OCI-LY3 (cell line): ENCODE data around the gene FOXA3.
A peak's percentile ranks its signal among the peaks of the same experiment; 100 is the strongest.

ENCODE experiments used
- H2AFZ ChIP-seq: fragments of 200-600, 300-600 bp; shearing (Covaris generic); 2 replicates; pipeline ENCODE4 v1.6.0; 2014; ENCODE audit warnings: antibody characterized with exemption, low read depth, low read length
- H3K27ac ChIP-seq: fragments of 200-600, 300-600 bp; sonication (generic); 2 replicates; pipeline ENCODE4 v1.5.1; 2014; ENCODE audit warnings: mild to moderate bottlenecking, low read length, moderate library complexity, mixed read lengths
- H3K27me3 ChIP-seq: fragments of 200-600, 300-600 bp; sonication (generic); 2 replicates; pipeline ENCODE4 v1.6.1; 2014; ENCODE audit warnings: low read depth, low read length, mixed read lengths
- H3K36me3 ChIP-seq: fragments of 200-600, 300-600 bp; sonication (generic); replicated peaks from 2 replicates; pipeline ENCODE3; 2014; ENCODE audit warnings: low read depth, low read length, mixed read lengths
- H3K4me1 ChIP-seq: fragments of 300-600, 200-600 bp; sonication (generic); 2 replicates; pipeline ENCODE4 v1.6.1; 2014; ENCODE audit warnings: low read length, mixed read lengths
- H3K4me2 ChIP-seq: fragments of 200-600, 300-600 bp; sonication (generic); 2 replicates; pipeline ENCODE4 v1.6.1; 2014; ENCODE audit warnings: low read length, mixed read lengths
- H3K4me3 ChIP-seq: fragments of 300-600, 200-600 bp; sonication (generic); 2 replicates; pipeline ENCODE4 v1.5.1; 2014; ENCODE audit warnings: antibody characterized with exemption, mild to moderate bottlenecking, low read length, moderate library complexity
- H3K79me2 ChIP-seq: fragments of 300-600, 200-600 bp; shearing (Covaris generic); 2 replicates; pipeline ENCODE4 v1.6.1; 2014; ENCODE audit warnings: mild to moderate bottlenecking, low read length, mixed read lengths
- H3K9ac ChIP-seq: fragments of 300-600, 200-600 bp; shearing (Covaris generic); 2 replicates; pipeline ENCODE4 v1.6.0; 2014; ENCODE audit warnings: mild to moderate bottlenecking, low read length, moderate library complexity
- H3K9me3 ChIP-seq: fragments of 200-600, 300-600 bp; shearing (Covaris generic); 2 replicates; pipeline ENCODE4 v1.6.1; 2014; ENCODE audit warnings: low read length, mixed read lengths; ENCODE audit not compliant: insufficient read depth
- H4K20me1 ChIP-seq: fragments of 200-600, 300-600 bp; sonication (generic); 2 replicates; pipeline ENCODE4 v1.6.1; 2016; ENCODE audit warnings: low read length, mixed read lengths; ENCODE audit not compliant: insufficient read depth
- CTCF ChIP-seq: fragments of 200-600, 300-600 bp; sonication (generic); IDR thresholded peaks from 2 replicates; pipeline ENCODE4 v1.5.1; 2014; ENCODE audit warnings: antibody characterized with exemption, low read length, low read depth
- EZH2phosphoT487 ChIP-seq: fragments of 200-600 bp; shearing (Covaris generic); IDR thresholded peaks from 2 replicates; pipeline ENCODE4 v1.6.1; 2018; ENCODE audit warnings: antibody characterized with exemption, mixed run types, low read depth

Gene FOXA3

GRCh38 chr19:45897261-45897812 lies 33.2 kb downstream of the FOXA3 start:
- Histone ChIP-seq H3K79me2 (peaks cover 14% of the 10 kb centered on the region), H3K4me1 (peaks cover 19% of the 10 kb centered on the region), H4K20me1 (no peaks in the 10 kb centered on the region), H3K9me3 (no peaks in the 10 kb centered on the region), H3K27ac (no peak overlapping the region), H2AFZ (no peak overlapping the region), H3K4me2 (peak overlapping the region; percentile 41; the same call in 1 of the 2 replicates), H3K9ac (no peak overlapping the region), H3K27me3 (no peaks in the 10 kb centered on the region), H3K4me3 (no peak overlapping the region), H3K36me3 (peaks cover 33% of the 10 kb centered on the region)
- TF ChIP-seq EZH2phosphoT487 (no peak), CTCF (no peak)

GRCh38 chr19:45899253-45899652 lies 35.1 kb downstream of the FOXA3 start:
- TF ChIP-seq CTCF = no peak
- TF ChIP-seq EZH2phosphoT487 = no peak
- H3K4me1 ChIP-seq = peaks cover 13% of the 10 kb centered on the region
- no peak overlapping the region for H2AFZ ChIP-seq
- no peaks in the 10 kb centered on the region for H3K27me3 ChIP-seq
- no peak overlapping the region for H3K9ac ChIP-seq
- no peak overlapping the region for H3K4me2 ChIP-seq
- H4K20me1 ChIP-seq = no peaks in the 10 kb centered on the region
- H3K36me3 ChIP-seq = peaks cover 32% of the 10 kb centered on the region
- H3K27ac ChIP-seq = no peak overlapping the region
- peaks cover 14% of the 10 kb centered on the region for H3K79me2 ChIP-seq
- H3K4me3 ChIP-seq = no peak overlapping the region
- H3K9me3 ChIP-seq = no peaks in the 10 kb centered on the region

GRCh38 chr19:45899919-45900589 lies 35.9 kb downstream of the FOXA3 start:
- Histone ChIP-seq H4K20me1 (no peaks in the 10 kb centered on the region), H3K4me1 (peaks cover 13% of the 10 kb centered on the region), H3K9me3 (no peaks in the 10 kb centered on the region), H3K27me3 (no peaks in the 10 kb centered on the region), H3K9ac (no peak overlapping the region), H3K36me3 (peaks cover 30% of the 10 kb centered on the region), H3K4me2 (no peak overlapping the region), H3K4me3 (no peak overlapping the region), H2AFZ (no peak overlapping the region), H3K79me2 (peaks cover 14% of the 10 kb centered on the region), H3K27ac (no peak overlapping the region)
- TF ChIP-seq CTCF = no peak
- TF ChIP-seq EZH2phosphoT487 = no peak

- Histone ChIP-seq H3K79me2 (peaks cover 14% of the 10 kb centered on the region), H4K20me1 (no peaks in the 10 kb centered on the region), H2AFZ (no peak overlapping the region), H3K27me3 (no peaks in the 10 kb centered on the region), H3K4me2 (no peak overlapping the region), H3K4me1 (peaks cover 13% of the 10 kb centered on the region), H3K9me3 (no peaks in the 10 kb centered on the region), H3K27ac (no peak overlapping the region), H3K36me3 (peaks cover 30% of the 10 kb centered on the region), H3K4me3 (no peak overlapping the region), H3K9ac (no peak overlapping the region)
- TF ChIP-seq CTCF (no peak), EZH2phosphoT487 (no peak)
Measured at GRCh38 chr19:45900738-45901431, 36.8 kb downstream of the FOXA3 start.
